Osteoblast (primary cell): ENCODE results near the gene ZNF358. TPM values are rescaled to one million over a fixed set of nuclear protein-coding genes. Genes with fewer than 3 reads are reported as not detected.

ENCODE experiments used
- DNase-seq: peaks from one replicate; pipeline ENCODE4 v3.0.0; 2011; ENCODE audit warnings: low spot score, mixed read lengths; ENCODE audit not compliant: insufficient read length; ENCODE audit errors: missing footprints
- H2AFZ ChIP-seq: 2 replicates; pipeline ENCODE4 v1.6.0; 2011; ENCODE audit warnings: mild to moderate bottlenecking, low read length
- H3K27ac ChIP-seq: 2 replicates; pipeline ENCODE4 v1.5.1; 2011; ENCODE audit warnings: mild to moderate bottlenecking, low read depth, low read length, moderate library complexity
- H3K27me3 ChIP-seq: 2 replicates; pipeline ENCODE4 v1.6.0; 2012; ENCODE audit warnings: mild to moderate bottlenecking, control low read depth, inconsistent platforms, low read length, moderate library complexity; ENCODE audit not compliant: insufficient read depth
- H3K36me3 ChIP-seq: 2 replicates; pipeline ENCODE4 v1.5.1; 2011; ENCODE audit warnings: mild to moderate bottlenecking, low read length, control low read depth, moderate library complexity; ENCODE audit not compliant: insufficient read depth
- H3K4me1 ChIP-seq: 2 replicates; pipeline ENCODE4 v1.5.1; 2011; ENCODE audit warnings: mild to moderate bottlenecking, low read length, control low read depth, moderate library complexity; ENCODE audit not compliant: insufficient read depth
- H3K4me2 ChIP-seq: 2 replicates; pipeline ENCODE4 v1.6.0; 2011; ENCODE audit warnings: mild to moderate bottlenecking, low read length; ENCODE audit not compliant: insufficient read depth
- H3K4me3 ChIP-seq: fragments of 200-600 bp; sonication (generic); 3 replicates; pipeline ENCODE4 v1.5.1; 2012; ENCODE audit warnings: mild to moderate bottlenecking, low read length, inconsistent platforms; ENCODE audit not compliant: insufficient read depth
- H3K79me2 ChIP-seq: 2 replicates; pipeline ENCODE4 v1.6.0; 2012; ENCODE audit warnings: mild to moderate bottlenecking, low read length, control low read depth, inconsistent platforms; ENCODE audit not compliant: insufficient read depth
- H3K9me3 ChIP-seq: 2 replicates; pipeline ENCODE4 v1.5.1; 2011; ENCODE audit warnings: low read depth, low read length, control low read depth
- H4K20me1 ChIP-seq: 2 replicates; pipeline ENCODE4 v1.6.0; 2012; ENCODE audit warnings: mild to moderate bottlenecking, low read length, control low read depth; ENCODE audit not compliant: insufficient read depth
- total RNA-seq: library from RNA; depleted of rRNA; stranded (reverse); fragments of >200 nt; gene quantifications from 2 replicates; pipeline ENCODE4 v1.2.3, GENCODE V29; 2012
- TF ChIP-seq, protein P1 (sequence below): IDR thresholded peaks from 2 replicates; pipeline ENCODE4 v1.5.1; 2011; ENCODE audit warnings: mild to moderate bottlenecking, low read depth, low read length, moderate library complexity; ENCODE audit errors: extremely low read depth

Gene ZNF358
- total RNA-seq, 1 donor, result 26.1 TPM

DNA sequence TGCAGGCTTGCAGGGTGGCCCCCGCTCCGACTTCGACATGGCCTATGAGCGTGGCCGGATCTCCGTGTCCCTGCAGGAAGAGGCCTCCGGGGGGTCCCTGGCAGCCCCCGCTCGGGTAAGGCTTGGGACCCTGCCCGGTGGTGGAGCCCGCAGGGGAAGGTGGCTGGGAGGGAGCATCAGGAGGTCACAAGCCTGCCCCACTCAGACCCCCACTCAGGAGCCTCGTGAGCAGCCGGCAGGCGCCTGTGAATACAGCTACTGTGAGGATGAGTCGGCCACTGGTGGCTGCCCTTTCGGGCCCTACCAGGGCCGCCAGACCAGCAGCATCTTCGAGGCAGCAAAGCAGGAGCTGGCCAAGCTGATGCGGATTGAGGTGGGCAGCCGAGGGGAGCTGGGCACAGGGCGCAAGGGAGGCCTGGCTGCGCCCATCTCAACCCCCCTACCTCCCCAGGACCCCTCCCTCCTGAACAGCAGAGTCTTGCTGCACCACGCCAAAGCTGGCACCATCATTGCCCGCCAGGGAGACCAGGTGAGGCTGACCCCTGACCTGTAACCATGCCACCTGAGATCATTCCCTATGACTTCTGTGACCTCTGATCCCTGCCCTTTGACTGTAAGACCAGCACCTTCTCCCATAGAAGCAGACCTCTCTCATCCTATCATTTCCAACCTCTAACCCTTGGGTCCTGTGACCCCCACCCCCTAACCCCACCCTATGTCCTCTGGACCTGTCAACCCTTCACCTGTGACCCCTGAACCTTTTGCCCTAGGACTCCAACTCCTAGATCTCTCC is 26.8 kb downstream of the ZNF358 start:
- Histone ChIP-seq H3K79me2 (no peaks in the 10 kb centered on the region), H3K4me3 (no peak overlapping the region), H3K4me1 (no peaks in the 10 kb centered on the region), H3K27ac (no peak overlapping the region), H3K9me3 (no peaks in the 10 kb centered on the region), H4K20me1 (no peaks in the 10 kb centered on the region), H3K27me3 (no peaks in the 10 kb centered on the region), H2AFZ (no peak overlapping the region), H3K4me2 (no peak overlapping the region), H3K36me3 (peaks cover 33% of the 10 kb centered on the region)
- TF ChIP-seq, protein P1, sequence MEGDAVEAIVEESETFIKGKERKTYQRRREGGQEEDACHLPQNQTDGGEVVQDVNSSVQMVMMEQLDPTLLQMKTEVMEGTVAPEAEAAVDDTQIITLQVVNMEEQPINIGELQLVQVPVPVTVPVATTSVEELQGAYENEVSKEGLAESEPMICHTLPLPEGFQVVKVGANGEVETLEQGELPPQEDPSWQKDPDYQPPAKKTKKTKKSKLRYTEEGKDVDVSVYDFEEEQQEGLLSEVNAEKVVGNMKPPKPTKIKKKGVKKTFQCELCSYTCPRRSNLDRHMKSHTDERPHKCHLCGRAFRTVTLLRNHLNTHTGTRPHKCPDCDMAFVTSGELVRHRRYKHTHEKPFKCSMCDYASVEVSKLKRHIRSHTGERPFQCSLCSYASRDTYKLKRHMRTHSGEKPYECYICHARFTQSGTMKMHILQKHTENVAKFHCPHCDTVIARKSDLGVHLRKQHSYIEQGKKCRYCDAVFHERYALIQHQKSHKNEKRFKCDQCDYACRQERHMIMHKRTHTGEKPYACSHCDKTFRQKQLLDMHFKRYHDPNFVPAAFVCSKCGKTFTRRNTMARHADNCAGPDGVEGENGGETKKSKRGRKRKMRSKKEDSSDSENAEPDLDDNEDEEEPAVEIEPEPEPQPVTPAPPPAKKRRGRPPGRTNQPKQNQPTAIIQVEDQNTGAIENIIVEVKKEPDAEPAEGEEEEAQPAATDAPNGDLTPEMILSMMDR, result no peak
- DNase-seq, result no peak

DNA sequence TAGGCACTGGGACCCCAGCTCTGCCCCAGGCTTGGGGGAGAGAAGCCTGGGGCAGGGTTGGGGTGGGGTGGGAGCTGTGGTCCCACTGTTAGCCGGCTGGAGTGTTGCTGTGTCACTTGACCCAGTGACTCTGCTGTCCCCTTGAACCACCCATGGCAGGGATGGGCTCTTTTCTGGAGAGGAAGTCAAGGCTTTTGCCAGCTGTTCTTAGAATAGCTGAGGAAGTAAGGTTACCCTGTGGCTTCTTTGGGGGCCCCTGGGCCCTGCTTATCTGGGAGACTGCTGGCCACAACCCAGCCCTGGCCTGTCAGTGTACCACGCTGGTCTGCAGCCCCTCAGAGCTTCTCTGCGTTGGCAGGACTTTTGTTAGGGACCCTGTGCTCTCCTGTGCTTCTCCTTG is 28.7 kb downstream of the ZNF358 start:
- TF ChIP-seq, protein P1, result no peak
- H3K36me3 ChIP-seq, result peaks cover 30% of the 10 kb centered on the region
- DNase-seq, result no peak
- no peak overlapping the region for H2AFZ ChIP-seq
- H3K79me2 ChIP-seq, result no peaks in the 10 kb centered on the region
- no peaks in the 10 kb centered on the region for H3K27me3 ChIP-seq
- no peak overlapping the region for H3K27ac ChIP-seq
- H3K4me3 ChIP-seq, result no peak overlapping the region
- no peaks in the 10 kb centered on the region for H3K4me1 ChIP-seq
- no peaks in the 10 kb centered on the region for H3K9me3 ChIP-seq
- H4K20me1 ChIP-seq, result no peaks in the 10 kb centered on the region
- no peak overlapping the region for H3K4me2 ChIP-seq

DNA sequence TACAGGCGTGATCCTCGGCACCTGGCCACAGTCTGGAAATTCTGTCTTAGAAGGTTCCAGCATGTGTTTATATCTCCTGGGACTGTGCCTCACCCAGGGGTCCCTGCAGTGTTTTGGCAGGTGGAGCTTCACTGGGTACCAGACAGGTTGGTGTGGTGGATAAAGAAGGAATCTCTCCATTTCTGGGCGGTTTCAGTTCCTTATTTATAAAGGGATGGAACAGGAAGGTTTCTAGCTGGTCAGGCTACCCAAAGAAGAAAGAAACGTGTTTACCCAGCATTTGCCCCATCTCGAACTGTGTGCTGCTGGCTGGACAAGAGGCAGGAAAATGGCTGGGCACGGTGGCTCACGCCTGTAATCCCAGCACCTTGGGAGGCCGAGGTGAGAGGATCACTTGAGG is 29.4 kb downstream of the ZNF358 start:
- no peak overlapping the region for H3K4me2 ChIP-seq
- TF ChIP-seq, protein P1, result no peak

DNA sequence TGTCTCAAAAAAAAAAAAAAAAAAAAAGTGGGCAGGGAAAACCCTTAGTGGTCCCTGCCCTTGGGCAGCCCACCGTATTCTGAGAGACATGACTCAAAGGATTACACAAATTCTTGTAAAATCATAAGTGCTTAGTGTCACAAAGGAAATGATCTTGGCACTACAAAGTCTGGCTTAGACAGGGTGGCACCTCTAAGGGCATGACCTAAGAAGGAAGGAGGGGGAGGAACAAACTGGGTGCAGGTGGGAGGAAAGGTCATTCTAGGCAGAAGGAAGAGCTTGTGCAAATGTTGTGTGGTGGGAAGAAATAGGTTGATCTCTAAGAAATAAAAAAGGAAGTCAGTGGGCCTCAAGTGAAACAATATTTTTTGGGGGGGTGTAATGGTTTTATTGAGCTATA is 30.0 kb downstream of the ZNF358 start:
- H3K27ac ChIP-seq, result no peak overlapping the region
- no peaks in the 10 kb centered on the region for H3K27me3 ChIP-seq
- no peaks in the 10 kb centered on the region for H4K20me1 ChIP-seq
- no peak for DNase-seq
- H3K36me3 ChIP-seq, result peaks cover 30% of the 10 kb centered on the region
- no peaks in the 10 kb centered on the region for H3K4me1 ChIP-seq
- no peaks in the 10 kb centered on the region for H3K79me2 ChIP-seq
- no peak overlapping the region for H3K4me2 ChIP-seq
- no peak overlapping the region for H2AFZ ChIP-seq
- TF ChIP-seq, protein P1, result no peak
- H3K4me3 ChIP-seq, result no peak overlapping the region
- H3K9me3 ChIP-seq, result no peaks in the 10 kb centered on the region

More for the DNA sequence above, 29.4 kb downstream of the ZNF358 start:
- no peaks in the 10 kb centered on the region for H3K4me1 ChIP-seq
- H3K79me2 ChIP-seq, result no peaks in the 10 kb centered on the region
- peak; percentile 34 for DNase-seq
- H4K20me1 ChIP-seq, result no peaks in the 10 kb centered on the region
- H3K4me3 ChIP-seq, result no peak overlapping the region
- no peak overlapping the region for H2AFZ ChIP-seq
- H3K27ac ChIP-seq, result no peak overlapping the region
- H3K9me3 ChIP-seq, result no peaks in the 10 kb centered on the region
- peaks cover 28% of the 10 kb centered on the region for H3K36me3 ChIP-seq
- no peaks in the 10 kb centered on the region for H3K27me3 ChIP-seq
